CD4-positive, alpha-beta T cell treated with Interleukin-15 for 4 hours (primary cell): Measurements from ENCODE around the gene CADM2.
"Not testable (repeated sequence)": the region's sequence is repeated elsewhere in the genome, so short reads cannot be mapped to it uniquely, and the experiment has no call there.

ENCODE experiments used
- DNase-seq: peaks from one replicate; pipeline ENCODE4 v3.0.0-alpha.2; 2020; ENCODE audit warnings: low spot score

CADM2 gene

GRCh38 chr3:85481411-85482212 is 522.8 kb downstream of the CADM2 start:
- DNase-seq: no peak

GRCh38 chr3:85482213-85482490 is 523.4 kb downstream of the CADM2 start:
- DNase-seq: no peak

GRCh38 chr3:85483986-85484385 is 525.2 kb downstream of the CADM2 start:
- no peak for DNase-seq

- DNase-seq: no peak
These were observed 528.6 kb downstream of the CADM2 start for GRCh38 chr3:85487375-85487774.

GRCh38 chr3:85495602-85496001 is 536.8 kb downstream of the CADM2 start:
- DNase-seq: no peak

- no peak for DNase-seq
These were observed 539.4 kb downstream of the CADM2 start for GRCh38 chr3:85498177-85498576.

- no peak for DNase-seq
These were observed 543.5 kb downstream of the CADM2 start for GRCh38 chr3:85502148-85502875.

- DNase-seq: not testable (repeated sequence)
These were observed 545.5 kb downstream of the CADM2 start for GRCh38 chr3:85504129-85504784.

GRCh38 chr3:85504785-85505511 is 546.2 kb downstream of the CADM2 start:
- not testable (repeated sequence) for DNase-seq

- not testable (repeated sequence) for DNase-seq
These were observed 548.3 kb downstream of the CADM2 start for GRCh38 chr3:85507052-85507451.

- DNase-seq: no peak
These were observed 549.9 kb downstream of the CADM2 start for GRCh38 chr3:85508659-85509058.

GRCh38 chr3:85516146-85516545 is 557.4 kb downstream of the CADM2 start:
- DNase-seq: no peak

GRCh38 chr3:85524104-85524503 is 565.3 kb downstream of the CADM2 start:
- DNase-seq: no peak

GRCh38 chr3:85525264-85525663 is 566.5 kb downstream of the CADM2 start:
- DNase-seq: no peak

GRCh38 chr3:85533586-85533985 is 574.8 kb downstream of the CADM2 start:
- DNase-seq: no peak

GRCh38 chr3:85535517-85535916 is 576.7 kb downstream of the CADM2 start:
- no peak for DNase-seq

- no peak for DNase-seq
These were observed 580.4 kb downstream of the CADM2 start for GRCh38 chr3:85539232-85539631.

- no peak for DNase-seq
These were observed 595.4 kb downstream of the CADM2 start for GRCh38 chr3:85554153-85554552.

GRCh38 chr3:85560088-85560785 is 601.4 kb downstream of the CADM2 start:
- DNase-seq: no peak

- no peak for DNase-seq
These were observed 608.4 kb downstream of the CADM2 start for GRCh38 chr3:85567071-85567676.

GRCh38 chr3:85570819-85571218 is 612.0 kb downstream of the CADM2 start:
- no peak for DNase-seq
